Fibroblast of lung (primary cell): ENCODE measurements around the gene EXOC6B. TPM values are rescaled to one million over a fixed set of nuclear protein-coding genes. Genes with fewer than 3 reads are reported as not detected.
A peak's percentile ranks its signal among the peaks of the same experiment; 100 is the strongest.

Experiments used
- DNase-seq, 2 donors: peaks; one replicate each; pipeline versions ENCODE4 v3.0.0 to v3.0.0-alpha.2; 2010; ENCODE audit warnings: low read depth in 2 of 2
- H2AFZ ChIP-seq: 2 replicates; pipeline ENCODE4 v1.5.1; 2012; ENCODE audit warnings: low read length, control low read depth, inconsistent platforms
- H3K27ac ChIP-seq: 2 replicates; pipeline ENCODE4 v1.5.1; 2011; ENCODE audit warnings: low read length, control low read depth; ENCODE audit not compliant: insufficient read depth
- H3K27me3 ChIP-seq: 2 replicates; pipeline ENCODE4 v1.5.1; 2011; ENCODE audit warnings: mild to moderate bottlenecking, low read length; ENCODE audit not compliant: control insufficient read depth, insufficient read depth
- H3K36me3 ChIP-seq: 2 replicates; pipeline ENCODE4 v1.5.1; 2011; ENCODE audit warnings: low read length; ENCODE audit not compliant: control insufficient read depth, insufficient read depth
- H3K4me1 ChIP-seq: 2 replicates; pipeline ENCODE4 v1.5.1; 2011; ENCODE audit warnings: low read length; ENCODE audit not compliant: control insufficient read depth, insufficient read depth; ENCODE audit errors: extremely low read depth
- H3K4me2 ChIP-seq: 2 replicates; pipeline ENCODE4 v1.5.1; 2011; ENCODE audit warnings: low read length, control low read depth; ENCODE audit not compliant: insufficient read depth; ENCODE audit errors: extremely low read depth
- H3K4me3 ChIP-seq, 4 experiments: fragments of 200-600 bp in 1 of 4; sonication (generic) in 1 of 4; replicated peaks in 1 of 4; 2 replicates each; pipeline ENCODE4 v1.5.1; 2011 to 2016; ENCODE audit warnings: low read length in 4 of 4, low read depth in 3 of 4, mild to moderate bottlenecking in 3 of 4, control low read depth in 2 of 4, inconsistent platforms in 1 of 4, mixed read lengths in 1 of 4; ENCODE audit not compliant: insufficient read depth in 1 of 4; ENCODE audit errors: control extremely low read depth in 1 of 4
- H3K79me2 ChIP-seq: 2 replicates; pipeline ENCODE4 v1.5.1; 2012; ENCODE audit warnings: mild to moderate bottlenecking, low read length, inconsistent platforms; ENCODE audit not compliant: control insufficient read depth, insufficient read depth
- H3K9ac ChIP-seq: 2 replicates; pipeline ENCODE4 v1.5.1; 2011; ENCODE audit warnings: mild to moderate bottlenecking, low read length, control low read depth; ENCODE audit not compliant: insufficient read depth
- H3K9me3 ChIP-seq: 2 replicates; pipeline ENCODE4 v1.5.1; 2012; ENCODE audit warnings: low read depth, low read length; ENCODE audit not compliant: control insufficient read depth, insufficient read depth
- H4K20me1 ChIP-seq: 2 replicates; pipeline ENCODE4 v1.5.1; 2011; ENCODE audit warnings: low read length; ENCODE audit not compliant: control insufficient read depth, insufficient read depth; ENCODE audit errors: extremely low read depth
- EZH2 ChIP-seq: IDR thresholded peaks from 2 replicates; pipeline ENCODE4 v1.5.1; 2012; ENCODE audit warnings: low read length, control low read depth, mild to moderate bottlenecking; ENCODE audit errors: missing control alignments
- polyA plus RNA-seq, 2 donors: library from polyadenylated mRNA; depleted of rRNA in 1 of 2; stranded (reverse) in 1 of 2; unstranded in 1 of 2; fragments of >200 nt; gene quantifications; 2 replicates each; pipeline ENCODE4 v1.2.1, GENCODE V29; 2011 to 2012; ENCODE audit warnings: missing spikeins in 1 of 2
- total RNA-seq: library from RNA; depleted of rRNA; stranded (reverse); fragments of >200 nt; gene quantifications from 2 replicates; pipeline ENCODE4 v1.2.1, GENCODE V29; 2014
- TF ChIP-seq, protein P1 (sequence below), 2 donors: IDR thresholded peaks in 1 of 2; conservative IDR thresholded peaks in 1 of 2; 1 replicate in 1 of 2; 2 replicates in 1 of 2; pipeline ENCODE4 v1.5.1; 2011 to 2012; ENCODE audit warnings: low read length in 2 of 2, control low read depth in 1 of 2, inconsistent platforms in 1 of 2, low read depth in 1 of 2, mild to moderate bottlenecking in 1 of 2

Gene EXOC6B
- total and polyA plus RNA-seq, 2 donors (not counting 1 experiment from before 2014, with no cell fraction given): 26.3 to 36.5 TPM

GRCh38 chr2:72576459-72576858 is 249.4 kb downstream of the EXOC6B start:
- no peaks in the 10 kb centered on the region for H3K79me2 ChIP-seq
- peak in 1 of 2 donors; percentile 26 for DNase-seq
- H3K4me3 ChIP-seq: no peak overlapping the region
- no peaks in the 10 kb centered on the region for H3K27me3 ChIP-seq
- H4K20me1 ChIP-seq: no peaks in the 10 kb centered on the region
- peaks cover 5% of the 10 kb centered on the region for H3K4me1 ChIP-seq
- no peak overlapping the region for H3K4me2 ChIP-seq
- no peak overlapping the region for H3K9ac ChIP-seq
- H3K36me3 ChIP-seq: no peaks in the 10 kb centered on the region
- no peaks in the 10 kb centered on the region for H3K9me3 ChIP-seq
- H3K27ac ChIP-seq: no peak overlapping the region
- TF ChIP-seq, protein P1, sequence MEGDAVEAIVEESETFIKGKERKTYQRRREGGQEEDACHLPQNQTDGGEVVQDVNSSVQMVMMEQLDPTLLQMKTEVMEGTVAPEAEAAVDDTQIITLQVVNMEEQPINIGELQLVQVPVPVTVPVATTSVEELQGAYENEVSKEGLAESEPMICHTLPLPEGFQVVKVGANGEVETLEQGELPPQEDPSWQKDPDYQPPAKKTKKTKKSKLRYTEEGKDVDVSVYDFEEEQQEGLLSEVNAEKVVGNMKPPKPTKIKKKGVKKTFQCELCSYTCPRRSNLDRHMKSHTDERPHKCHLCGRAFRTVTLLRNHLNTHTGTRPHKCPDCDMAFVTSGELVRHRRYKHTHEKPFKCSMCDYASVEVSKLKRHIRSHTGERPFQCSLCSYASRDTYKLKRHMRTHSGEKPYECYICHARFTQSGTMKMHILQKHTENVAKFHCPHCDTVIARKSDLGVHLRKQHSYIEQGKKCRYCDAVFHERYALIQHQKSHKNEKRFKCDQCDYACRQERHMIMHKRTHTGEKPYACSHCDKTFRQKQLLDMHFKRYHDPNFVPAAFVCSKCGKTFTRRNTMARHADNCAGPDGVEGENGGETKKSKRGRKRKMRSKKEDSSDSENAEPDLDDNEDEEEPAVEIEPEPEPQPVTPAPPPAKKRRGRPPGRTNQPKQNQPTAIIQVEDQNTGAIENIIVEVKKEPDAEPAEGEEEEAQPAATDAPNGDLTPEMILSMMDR (conservative IDR thresholded peaks at IDR 0.05 in 1 of 2, IDR thresholded peaks at IDR 0.05 in 1 of 2; ENCODE audit: low read depth in 1 of 2, low read length in 2 of 2): no peak
- TF ChIP-seq EZH2: no peak
- no peak overlapping the region for H2AFZ ChIP-seq

GRCh38 chr2:72574886-72575285 is 250.9 kb downstream of the EXOC6B start:
- no peak overlapping the region for H3K4me2 ChIP-seq
- H4K20me1 ChIP-seq: no peaks in the 10 kb centered on the region
- DNase-seq: no peak
- H2AFZ ChIP-seq: no peak overlapping the region
- H3K4me1 ChIP-seq: peaks cover 5% of the 10 kb centered on the region
- no peaks in the 10 kb centered on the region for H3K9me3 ChIP-seq
- H3K79me2 ChIP-seq: no peaks in the 10 kb centered on the region
- H3K9ac ChIP-seq: no peak overlapping the region
- no peak overlapping the region for H3K4me3 ChIP-seq
- no peak for TF ChIP-seq EZH2
- TF ChIP-seq, protein P1 (conservative IDR thresholded peaks at IDR 0.05 in 1 of 2, IDR thresholded peaks at IDR 0.05 in 1 of 2; ENCODE audit: low read depth in 1 of 2, low read length in 2 of 2): no peak
- no peaks in the 10 kb centered on the region for H3K36me3 ChIP-seq
- no peak overlapping the region for H3K27ac ChIP-seq
- H3K27me3 ChIP-seq: no peaks in the 10 kb centered on the region

DNA sequence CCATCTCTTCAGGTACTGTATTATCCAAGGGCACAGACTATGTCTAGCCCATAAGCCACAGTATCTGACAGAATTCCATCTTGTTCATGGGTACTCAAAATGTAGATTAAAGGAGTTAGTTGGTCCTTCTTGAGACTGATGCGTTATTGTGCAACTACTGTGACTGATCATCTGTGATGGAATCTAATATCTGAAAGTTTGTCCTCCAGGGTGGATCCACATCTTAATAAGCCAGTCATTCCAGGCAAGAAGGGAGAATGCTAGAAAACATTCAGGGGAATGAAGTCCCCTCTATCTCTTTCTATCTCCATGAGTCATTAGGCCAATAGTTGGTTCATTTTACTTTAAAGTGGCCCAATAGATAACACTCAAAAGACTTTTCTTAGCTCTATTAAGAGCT is 252.6 kb downstream of the EXOC6B start:
- DNase-seq: no peak
- no peak overlapping the region for H3K4me2 ChIP-seq
- H3K9me3 ChIP-seq: no peaks in the 10 kb centered on the region
- H4K20me1 ChIP-seq: no peaks in the 10 kb centered on the region
- no peak overlapping the region for H3K27ac ChIP-seq
- no peak overlapping the region for H2AFZ ChIP-seq
- no peaks in the 10 kb centered on the region for H3K27me3 ChIP-seq
- H3K36me3 ChIP-seq: no peaks in the 10 kb centered on the region
- H3K4me1 ChIP-seq: peaks cover 5% of the 10 kb centered on the region
- no peaks in the 10 kb centered on the region for H3K79me2 ChIP-seq
- TF ChIP-seq, protein P1 (conservative IDR thresholded peaks at IDR 0.05 in 1 of 2, IDR thresholded peaks at IDR 0.05 in 1 of 2; ENCODE audit: low read depth in 1 of 2, low read length in 2 of 2): no peak
- TF ChIP-seq EZH2: no peak
- no peak overlapping the region for H3K4me3 ChIP-seq
- H3K9ac ChIP-seq: no peak overlapping the region
